RWPE2 (cell line): ENCODE measurements around the gene ITPR1.

ENCODE experiments used
- ATAC-seq: fragments of 200-7000 bp; cut with Tn5 transposase; 3 replicates; pipeline ENCODE4 v1.9.1; 2021; ENCODE audit warnings: low read depth
- DNase-seq: peaks from one replicate; pipeline ENCODE4 v3.0.0-alpha.2; 2020; ENCODE audit warnings: low spot score
- H3K27ac ChIP-seq: fragments of 450-650 bp; 2 replicates; pipeline ENCODE4 v1.5.1; 2017; ENCODE audit warnings: mild to moderate bottlenecking; ENCODE audit not compliant: poor library complexity, severe bottlenecking
- H3K27me3 ChIP-seq: fragments of 250-450 bp; sonication (Bioruptor Pico); 2 replicates; pipeline ENCODE4 v1.5.1; 2021; ENCODE audit warnings: mild to moderate bottlenecking, moderate library complexity; ENCODE audit not compliant: insufficient read depth, poor library complexity, severe bottlenecking
- H3K36me3 ChIP-seq: fragments of 250-450 bp; sonication (Bioruptor Pico); 2 replicates; pipeline ENCODE4 v1.5.1; 2020; ENCODE audit warnings: low read depth, mild to moderate bottlenecking, moderate library complexity
- H3K4me1 ChIP-seq: fragments of 250-450 bp; sonication (Bioruptor Pico); 2 replicates; pipeline ENCODE4 v1.5.1; 2021; ENCODE audit warnings: mild to moderate bottlenecking, moderate library complexity; ENCODE audit not compliant: insufficient read depth, poor library complexity, severe bottlenecking
- H3K4me3 ChIP-seq: fragments of 250-450 bp; sonication (Bioruptor Pico); 2 replicates; pipeline ENCODE4 v1.5.1; 2021; ENCODE audit warnings: mild to moderate bottlenecking, moderate library complexity; ENCODE audit not compliant: severe bottlenecking
- H3K9me3 ChIP-seq: fragments of 250-450 bp; sonication (Bioruptor Pico); 2 replicates; pipeline ENCODE4 v1.5.1; 2021; ENCODE audit warnings: mild to moderate bottlenecking, moderate library complexity; ENCODE audit not compliant: severe bottlenecking
- CTCF ChIP-seq: fragments of 450-650 bp; IDR thresholded peaks from one replicate; pipeline ENCODE4 v1.5.1; 2017; ENCODE audit warnings: mild to moderate bottlenecking, moderate library complexity; ENCODE audit not compliant: poor library complexity, severe bottlenecking

ITPR1 gene

GRCh38 chr3:4689021-4689420 is 195.9 kb downstream of the ITPR1 start:
- no peak for ATAC-seq
- Histone ChIP-seq H3K9me3 (no peaks in the 10 kb centered on the region), H3K27ac (no peak overlapping the region), H3K4me3 (no peak overlapping the region), H3K27me3 (no peaks in the 10 kb centered on the region), H3K4me1 (no peaks in the 10 kb centered on the region), H3K36me3 (no peaks in the 10 kb centered on the region)
- no peak for DNase-seq
- no peak for TF ChIP-seq CTCF

GRCh38 chr3:4690277-4690676 is 197.1 kb downstream of the ITPR1 start:
- ATAC-seq: no peak
- Histone ChIP-seq H3K27ac (no peak overlapping the region), H3K4me3 (no peak overlapping the region), H3K4me1 (no peaks in the 10 kb centered on the region), H3K9me3 (no peaks in the 10 kb centered on the region), H3K27me3 (no peaks in the 10 kb centered on the region), H3K36me3 (no peaks in the 10 kb centered on the region)
- no peak for TF ChIP-seq CTCF
- DNase-seq: no peak

- H3K9me3 ChIP-seq: no peaks in the 10 kb centered on the region
- peaks cover 5% of the 10 kb centered on the region for H3K4me1 ChIP-seq
- DNase-seq: no peak
- no peak for ATAC-seq
- H3K27me3 ChIP-seq: no peaks in the 10 kb centered on the region
- no peak for TF ChIP-seq CTCF
- no peaks in the 10 kb centered on the region for H3K36me3 ChIP-seq
- no peak overlapping the region for H3K4me3 ChIP-seq
- H3K27ac ChIP-seq: no peak overlapping the region
These were observed 200.5 kb downstream of the ITPR1 start for GRCh38 chr3:4693620-4694019.

GRCh38 chr3:4695846-4696245 is 202.7 kb downstream of the ITPR1 start:
- Histone ChIP-seq H3K4me3 (no peak overlapping the region), H3K4me1 (peaks cover 5% of the 10 kb centered on the region), H3K27ac (no peak overlapping the region), H3K27me3 (no peaks in the 10 kb centered on the region), H3K9me3 (no peaks in the 10 kb centered on the region), H3K36me3 (no peaks in the 10 kb centered on the region)
- DNase-seq (no peak), ATAC-seq (no peak)
- no peak for TF ChIP-seq CTCF

GRCh38 chr3:4696266-4696665 is 203.1 kb downstream of the ITPR1 start:
- DNase-seq (no peak), ATAC-seq (no peak)
- TF ChIP-seq CTCF: no peak
- H3K27me3 ChIP-seq: no peaks in the 10 kb centered on the region
- H3K4me1 ChIP-seq: peaks cover 5% of the 10 kb centered on the region
- no peaks in the 10 kb centered on the region for H3K36me3 ChIP-seq
- no peak overlapping the region for H3K4me3 ChIP-seq
- no peaks in the 10 kb centered on the region for H3K9me3 ChIP-seq
- H3K27ac ChIP-seq: no peak overlapping the region
